Measurements from ENCODE around the gene PTPRN2. TPM values are rescaled to one million over a fixed set of nuclear protein-coding genes. Genes with fewer than 3 reads are reported as not detected.

PTPRN2 gene
- polyA plus RNA-seq, 1 of the 3 experiments (the other 2 are of a cell fraction), result 4.0 TPM

- H3K27ac ChIP-seq (ENCODE audit: low read depth in 2 of 2, low read length in 1 of 2), result no peak overlapping the region
- no peaks in the 10 kb centered on the region for H3K36me3 ChIP-seq (replicated peaks in 1 of 2; ENCODE audit: control insufficient read depth in 1 of 2, insufficient read depth in 2 of 2, low read length in 1 of 2)
- no peak overlapping the region for H3K9ac ChIP-seq
- WGBS (ENCODE audit: low lambda C conversion rate), result 70% methylated on average over 16 of the region's 16 CpGs
- no peaks in the 10 kb centered on the region for H3K27me3 ChIP-seq (ENCODE audit: insufficient read depth)
- ChIA-PET POLR2A (no interaction called here), CTCF (no interaction called here)
- no peak overlapping the region for H3K4me2 ChIP-seq
- peaks cover 0 to 15% of the 10 kb centered on the region in 2 experiments; a peak in 1 of 4 replicates for H3K4me1 ChIP-seq (ENCODE audit: control insufficient read depth in 1 of 2, insufficient read depth in 2 of 2, low read depth in 1 of 2, low read length in 1 of 2)
- no peak overlapping the region for H3K4me3 ChIP-seq (ENCODE audit: low read depth in 2 of 2, low read length in 1 of 2)
- H3F3A ChIP-seq (replicated peaks; ENCODE audit: insufficient read depth), result peaks cover 17% of the 10 kb centered on the region
- no peak overlapping the region for H2AFZ ChIP-seq (ENCODE audit: low read depth)
- DNase-seq, result no peak
- H3K79me2 ChIP-seq (ENCODE audit: insufficient read depth), result no peaks in the 10 kb centered on the region
- H3K9me3 ChIP-seq, result peaks cover 14% of the 10 kb centered on the region; the same call in 1 of the 2 replicates
- H4K20me1 ChIP-seq (ENCODE audit: insufficient read depth), result no peaks in the 10 kb centered on the region
- no peak for TF ChIP-seq GATA2 (CRISPR knock-in tag; IDR thresholded peaks at IDR 0.05)
- no peak for TF ChIP-seq MXI1 (IDR thresholded peaks at IDR 0.05; ENCODE audit: low read depth, low read length)
- no peak for TF ChIP-seq FOXM1 (IDR thresholded peaks at IDR 0.05; ENCODE audit: low read depth)
- no peak for TF ChIP-seq YY1 (IDR thresholded peaks at IDR 0.05; ENCODE audit: low read depth)
- no peak for TF ChIP-seq RAD21 (IDR thresholded peaks at IDR 0.05; ENCODE audit: low read length)
- TF ChIP-seq EP300 (IDR thresholded peaks at IDR 0.05; ENCODE audit: borderline replicate concordance in 1 of 2, low read depth in 1 of 2, low read length in 1 of 2), result no peak
- TF ChIP-seq USF1 (IDR thresholded peaks at IDR 0.05; ENCODE audit: borderline replicate concordance, low read depth), result no peak
- no peak for TF ChIP-seq NRF1 (IDR thresholded peaks at IDR 0.05; ENCODE audit: low read depth, low read length)
- no peak for TF ChIP-seq EZH2phosphoT487 (IDR thresholded peaks at IDR 0.05; ENCODE audit: borderline replicate concordance, low read depth)
- TF ChIP-seq, protein P1, sequence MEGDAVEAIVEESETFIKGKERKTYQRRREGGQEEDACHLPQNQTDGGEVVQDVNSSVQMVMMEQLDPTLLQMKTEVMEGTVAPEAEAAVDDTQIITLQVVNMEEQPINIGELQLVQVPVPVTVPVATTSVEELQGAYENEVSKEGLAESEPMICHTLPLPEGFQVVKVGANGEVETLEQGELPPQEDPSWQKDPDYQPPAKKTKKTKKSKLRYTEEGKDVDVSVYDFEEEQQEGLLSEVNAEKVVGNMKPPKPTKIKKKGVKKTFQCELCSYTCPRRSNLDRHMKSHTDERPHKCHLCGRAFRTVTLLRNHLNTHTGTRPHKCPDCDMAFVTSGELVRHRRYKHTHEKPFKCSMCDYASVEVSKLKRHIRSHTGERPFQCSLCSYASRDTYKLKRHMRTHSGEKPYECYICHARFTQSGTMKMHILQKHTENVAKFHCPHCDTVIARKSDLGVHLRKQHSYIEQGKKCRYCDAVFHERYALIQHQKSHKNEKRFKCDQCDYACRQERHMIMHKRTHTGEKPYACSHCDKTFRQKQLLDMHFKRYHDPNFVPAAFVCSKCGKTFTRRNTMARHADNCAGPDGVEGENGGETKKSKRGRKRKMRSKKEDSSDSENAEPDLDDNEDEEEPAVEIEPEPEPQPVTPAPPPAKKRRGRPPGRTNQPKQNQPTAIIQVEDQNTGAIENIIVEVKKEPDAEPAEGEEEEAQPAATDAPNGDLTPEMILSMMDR (IDR thresholded peaks at IDR 0.05), result no peak
- TF ChIP-seq ELF1 (IDR thresholded peaks at IDR 0.05), result no peak
- TF ChIP-seq, protein P2, sequence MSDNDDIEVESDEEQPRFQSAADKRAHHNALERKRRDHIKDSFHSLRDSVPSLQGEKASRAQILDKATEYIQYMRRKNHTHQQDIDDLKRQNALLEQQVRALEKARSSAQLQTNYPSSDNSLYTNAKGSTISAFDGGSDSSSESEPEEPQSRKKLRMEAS (IDR thresholded peaks at IDR 0.05; ENCODE audit: low read depth), result no peak
- no peak for TF ChIP-seq IRF3 (IDR thresholded peaks at IDR 0.05; ENCODE audit: low read depth, low read length)
- no peak for TF ChIP-seq PBX3 (IDR thresholded peaks at IDR 0.05)
- no peak for TF ChIP-seq FOSL2 (IDR thresholded peaks at IDR 0.05; ENCODE audit: borderline replicate concordance, low read depth)
- no peak for TF ChIP-seq RXRA (IDR thresholded peaks at IDR 0.05; ENCODE audit: borderline replicate concordance, low read depth)
- TF ChIP-seq TEAD4 (IDR thresholded peaks at IDR 0.05; ENCODE audit: borderline replicate concordance, insufficient read depth), result no peak
- no peaks in the 10 kb centered on the region for H3K9me2 ChIP-seq
These were observed 650.2 kb downstream of the PTPRN2 start for GRCh38 chr7:157937406-157937805.
